Right lobe of liver (tissue), 4 donors: ENCODE results near the gene CIDEC.

Experiments used
- CTCF ChIP-seq, 4 donors: fragments of 200-600 bp in 3 of 4; fragments of 450-650 bp in 1 of 4; IDR thresholded peaks; one replicate each; pipeline versions ENCODE4 v1.5.1 to v1.8.0; 2016 to 2022; ENCODE audit warnings: antibody characterized with exemption in 4 of 4, mild to moderate bottlenecking in 2 of 4
- POLR2A ChIP-seq: fragments of 450-650 bp; IDR thresholded peaks from one replicate; pipeline ENCODE4 v1.6.1; 2017; ENCODE audit warnings: antibody characterized with exemption, mild to moderate bottlenecking
- donor health status: DM: no; HTN: no; CAD: no.
- donor health status: DM: no; HTN: no; CAD: no.
- donor health status: DM: no; HTN: yes; CAD: no.

DNA sequence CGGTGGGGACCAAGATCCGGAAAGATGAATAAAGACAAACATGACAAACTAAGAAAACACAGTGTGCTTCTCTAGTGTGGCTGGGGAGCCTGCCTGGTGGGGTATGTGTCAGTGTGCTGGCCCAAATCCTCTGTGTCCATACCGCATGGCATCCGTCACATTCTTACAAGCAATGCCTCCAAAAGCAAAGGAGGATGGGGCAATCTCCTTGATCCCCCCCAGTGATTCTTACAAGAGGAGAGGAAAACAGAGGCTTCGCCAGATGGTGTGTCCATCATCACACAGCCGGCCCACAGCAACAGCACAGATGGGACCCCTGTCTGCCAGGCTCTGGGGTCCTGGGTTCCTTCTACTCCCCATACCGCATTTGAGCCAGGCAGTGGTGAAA, 36.3 kb upstream of the CIDEC start:
- TF ChIP-seq POLR2A, result no peak
- TF ChIP-seq CTCF (IDR thresholded peaks at IDR 0.05), result no peak
